SK-N-SH treated with all-trans-retinoic acid at 6 μM for 48 hours (cell line): ENCODE results near the gene SLMAP.

Experiments used
- ARNTL ChIP-seq: fragments of 450-650 bp; formaldehyde crosslinking; IDR thresholded peaks from 2 replicates; pipeline ENCODE4 v1.5.0; 2020; ENCODE audit warnings: low read depth, mild to moderate bottlenecking, moderate library complexity, borderline replicate concordance
- ZFP30 ChIP-seq: fragments of 450-650 bp; formaldehyde crosslinking; IDR thresholded peaks from 2 replicates; pipeline ENCODE4 v1.5.0; 2022; ENCODE audit warnings: mild to moderate bottlenecking, moderate library complexity

DNA sequence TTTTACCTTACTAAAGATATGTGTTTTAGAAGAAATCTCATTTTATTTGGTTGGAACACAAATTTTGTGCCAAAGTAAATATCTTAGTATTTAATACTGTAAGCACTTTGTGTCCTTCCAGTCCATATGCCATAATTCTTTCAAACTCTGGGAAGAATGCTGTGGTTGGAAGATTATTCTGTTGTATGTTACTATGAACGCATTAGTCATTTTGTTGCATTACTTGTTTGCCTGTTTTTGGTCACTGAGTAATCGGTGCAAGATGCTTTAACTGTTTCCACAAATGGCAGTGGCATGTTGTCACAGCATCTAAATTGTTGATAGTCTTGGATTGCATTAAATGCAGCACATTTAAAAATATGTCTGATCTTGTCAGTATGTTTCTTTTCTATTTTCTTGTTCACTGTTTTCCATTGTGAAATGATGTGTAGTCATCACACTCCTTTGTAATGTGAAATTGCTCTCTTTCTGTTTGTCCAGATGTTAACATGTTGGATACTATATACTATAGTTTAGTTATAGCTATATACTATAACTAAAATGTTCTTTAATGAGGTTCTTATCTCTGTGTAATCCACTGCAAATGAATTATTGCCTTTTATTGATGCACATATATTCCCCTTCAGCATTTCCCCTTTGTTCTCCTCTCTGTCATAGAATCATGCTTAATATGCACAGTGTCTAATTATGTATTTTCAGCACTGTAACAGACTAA lies 162.2 kb downstream of the SLMAP start:
- TF ChIP-seq ZFP30 (CRISPR knock-in tag), result no peak
- TF ChIP-seq ARNTL (CRISPR knock-in tag), result no peak
